ENCODE data around the gene MORC1.

Gene MORC1

DNA sequence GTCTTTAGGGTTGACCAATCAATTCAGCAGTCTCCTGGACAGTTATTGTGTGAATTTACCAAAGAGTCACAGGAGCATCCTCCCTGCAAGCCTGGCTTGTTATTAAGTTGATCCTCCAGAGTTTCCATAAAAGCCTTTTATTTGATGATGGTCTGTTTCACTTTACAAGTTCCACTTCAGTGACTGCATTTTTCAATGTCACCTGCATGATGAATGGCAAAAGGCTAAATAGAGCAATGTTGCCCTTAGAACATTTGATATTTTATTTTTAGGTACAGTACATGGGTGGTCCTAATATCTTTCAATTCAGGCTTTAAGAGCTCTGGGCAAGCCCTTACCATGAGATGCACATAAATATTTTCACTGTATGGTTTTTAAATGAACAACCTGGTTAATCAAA lies 186.9 kb downstream of the MORC1 start:
- Histone ChIP-seq H3K4me3 (ENCODE audit: control insufficient read depth in 1 of 7, extremely low read depth in 1 of 7, insufficient read depth in 4 of 7, low read depth in 2 of 7, low read length in 6 of 7) (no peak overlapping the region), H3K36me3 (ENCODE audit: control insufficient read depth in 4 of 4, insufficient read depth in 4 of 4, low read length in 3 of 4) (no peaks in the 10 kb centered on the region), H3K27me3 (replicated peaks in 2 of 5; ENCODE audit: control insufficient read depth in 4 of 5, insufficient read depth in 5 of 5, low read length in 4 of 5) (peaks cover 0 to 2% (median 0%) of the 10 kb centered on the region in 5 experiments), H3K4me1 (ENCODE audit: control extremely low read depth in 1 of 4, control insufficient read depth in 4 of 4, insufficient read depth in 4 of 4, low read length in 3 of 4) (no peaks in the 10 kb centered on the region), H3K27ac (ENCODE audit: insufficient read depth in 1 of 2, low read depth in 1 of 2, low read length in 2 of 2, poor library complexity in 1 of 2, severe bottlenecking in 2 of 2) (no peak overlapping the region), H3K9me3 (ENCODE audit: control extremely low read depth in 1 of 5, control insufficient read depth in 4 of 5, insufficient read depth in 2 of 5, low read depth in 1 of 5, low read length in 4 of 5) (peaks cover 0 to 6% (median 0%) of the 10 kb centered on the region in 5 experiments)
- ChIA-PET POLR2A (no interaction called here), CTCF (no interaction called here)
- no peak for DNase-seq

DNA sequence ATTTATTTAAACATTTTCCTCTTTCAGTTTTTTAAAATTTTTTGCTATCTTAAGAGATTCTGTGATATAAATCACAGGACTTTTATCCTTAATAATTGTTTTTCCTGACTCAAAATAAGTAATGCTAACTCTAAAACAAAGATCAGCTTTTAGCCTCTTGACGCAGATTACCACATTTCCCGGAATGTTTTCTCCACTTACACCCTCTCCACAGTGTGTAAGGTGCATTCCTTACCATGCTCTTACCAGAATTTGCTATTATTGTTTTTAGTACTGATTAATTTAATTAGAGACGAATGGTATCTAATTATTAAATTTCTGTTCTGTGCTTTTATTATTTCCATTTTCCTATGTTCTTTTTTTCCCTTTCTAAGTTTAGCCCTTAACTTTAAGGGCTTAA lies 199.1 kb downstream of the MORC1 start:
- CTCF ChIA-PET = interaction anchor here (1.9 kb wide), 1 partner anchor 430 kb away, joined by 4 read pairs; no protein-coding TSS in a partner anchor
- no peak overlapping the region for H3K27ac ChIP-seq (ENCODE audit: insufficient read depth in 1 of 2, low read depth in 1 of 2, low read length in 2 of 2, poor library complexity in 1 of 2, severe bottlenecking in 2 of 2)
- peaks cover 0 to 3% (median 2%) of the 10 kb centered on the region in 5 experiments for H3K27me3 ChIP-seq (replicated peaks in 2 of 5; ENCODE audit: control insufficient read depth in 4 of 5, insufficient read depth in 5 of 5, low read length in 4 of 5)
- DNase-seq = no peak
- H3K4me3 ChIP-seq (ENCODE audit: control insufficient read depth in 1 of 7, extremely low read depth in 1 of 7, insufficient read depth in 4 of 7, low read depth in 2 of 7, low read length in 6 of 7) = no peak overlapping the region
- POLR2A ChIA-PET = no interaction called here
- no peaks in the 10 kb centered on the region for H3K36me3 ChIP-seq (ENCODE audit: control insufficient read depth in 4 of 4, insufficient read depth in 4 of 4, low read length in 3 of 4)
- no CpG with 5 or more reads among the region's 3 CpGs for WGBS (ENCODE audit: insufficient coverage)
- no peaks in the 10 kb centered on the region for H3K9me3 ChIP-seq (ENCODE audit: control extremely low read depth in 1 of 5, control insufficient read depth in 4 of 5, insufficient read depth in 2 of 5, low read depth in 1 of 5, low read length in 4 of 5)
- H3K4me1 ChIP-seq (ENCODE audit: control extremely low read depth in 1 of 4, control insufficient read depth in 4 of 4, insufficient read depth in 4 of 4, low read length in 3 of 4) = no peaks in the 10 kb centered on the region

DNA sequence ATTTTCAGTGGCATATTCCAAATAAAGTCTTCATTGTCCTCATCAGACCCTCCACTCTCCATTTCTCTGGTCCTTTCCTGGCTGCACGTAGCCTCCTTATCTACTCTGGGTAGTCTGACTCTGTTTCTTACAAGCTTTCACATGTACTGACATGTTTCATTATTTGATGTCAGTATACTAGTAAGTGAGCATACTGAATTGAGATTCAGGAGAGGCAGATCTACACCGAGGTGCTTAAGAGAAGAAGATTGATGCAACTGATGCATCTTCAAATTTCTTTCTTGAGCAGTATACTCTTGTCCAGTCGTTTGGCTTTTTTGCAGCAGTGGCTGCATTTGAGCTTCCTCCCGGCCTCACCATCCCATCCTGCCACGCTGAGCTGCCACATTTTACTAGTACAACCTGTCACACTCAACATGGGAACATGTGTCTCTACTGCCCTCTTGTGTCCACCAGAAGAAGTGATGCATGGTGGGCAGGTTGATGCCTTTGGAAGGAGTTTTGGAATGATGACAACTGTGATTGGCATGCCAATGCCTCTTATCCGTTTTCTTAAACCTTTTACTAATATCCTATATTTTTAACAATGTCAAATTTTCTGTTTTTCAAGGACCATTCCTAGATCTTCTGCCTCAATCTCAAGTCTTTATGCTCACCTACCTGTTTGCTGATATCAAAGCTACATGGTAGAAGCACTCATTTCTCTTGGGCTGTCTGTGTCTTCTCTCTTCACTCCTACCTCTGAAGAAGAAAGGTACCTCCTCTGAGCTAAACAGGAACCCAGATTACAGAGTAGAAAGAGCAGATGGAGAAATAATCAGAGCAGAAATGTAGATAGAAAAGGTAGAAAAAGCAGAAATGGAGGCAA lies 202.9 kb downstream of the MORC1 start:
- no peaks in the 10 kb centered on the region for H3K9me3 ChIP-seq (ENCODE audit: control extremely low read depth in 1 of 5, control insufficient read depth in 4 of 5, insufficient read depth in 2 of 5, low read depth in 1 of 5, low read length in 4 of 5)
- 40% methylated on average over 3 of the region's 6 CpGs for WGBS (ENCODE audit: insufficient coverage)
- POLR2A ChIA-PET = no interaction called here

DNA sequence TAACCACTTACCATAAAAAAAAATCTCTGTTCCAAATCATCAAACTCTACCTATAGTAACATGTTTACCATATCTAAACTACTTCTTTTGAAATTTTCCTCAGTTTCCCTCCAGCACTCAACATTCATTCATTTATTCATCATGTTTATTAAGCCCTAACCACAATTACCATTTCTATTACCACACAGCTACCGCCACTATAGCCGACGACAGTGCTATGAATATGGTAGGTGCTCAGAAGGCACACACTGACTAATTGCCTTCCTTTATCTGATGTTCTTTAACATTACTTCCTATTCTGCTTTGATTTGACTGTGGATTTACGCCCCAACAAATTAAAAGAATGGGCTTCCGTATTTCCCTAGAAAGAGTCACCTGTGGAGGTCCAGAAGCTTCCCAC lies 208.1 kb downstream of the MORC1 start:
- ChIA-PET POLR2A (no interaction called here), CTCF (no interaction called here)
- Histone ChIP-seq H3K27me3 (replicated peaks in 2 of 5; ENCODE audit: control insufficient read depth in 4 of 5, insufficient read depth in 5 of 5, low read length in 4 of 5) (peaks cover 0 to 2% (median 0%) of the 10 kb centered on the region in 5 experiments), H3K36me3 (ENCODE audit: control insufficient read depth in 4 of 4, insufficient read depth in 4 of 4, low read length in 3 of 4) (no peaks in the 10 kb centered on the region), H3K4me3 (ENCODE audit: control insufficient read depth in 1 of 7, extremely low read depth in 1 of 7, insufficient read depth in 4 of 7, low read depth in 2 of 7, low read length in 6 of 7) (no peak overlapping the region), H3K9me3 (ENCODE audit: control extremely low read depth in 1 of 5, control insufficient read depth in 4 of 5, insufficient read depth in 2 of 5, low read depth in 1 of 5, low read length in 4 of 5) (no peaks in the 10 kb centered on the region), H3K27ac (ENCODE audit: insufficient read depth in 1 of 2, low read depth in 1 of 2, low read length in 2 of 2, poor library complexity in 1 of 2, severe bottlenecking in 2 of 2) (no peak overlapping the region), H3K4me1 (ENCODE audit: control extremely low read depth in 1 of 4, control insufficient read depth in 4 of 4, insufficient read depth in 4 of 4, low read length in 3 of 4) (no peaks in the 10 kb centered on the region)
- no peak for DNase-seq
- 89% methylated on average over 2 of the region's 5 CpGs for WGBS (ENCODE audit: insufficient coverage)

More for the DNA sequence above, 202.9 kb downstream of the MORC1 start:
- CTCF ChIA-PET = interaction anchor here (0.6 to 3.3 kb wide), 20 partner anchors 8 to 427 kb away, joined by 3 to 9 read pairs (median 4); no protein-coding TSS in a partner anchor
- Histone ChIP-seq H3K4me3 (ENCODE audit: control insufficient read depth in 1 of 7, extremely low read depth in 1 of 7, insufficient read depth in 4 of 7, low read depth in 2 of 7, low read length in 6 of 7) (no peak overlapping the region), H3K27me3 (replicated peaks in 2 of 5; ENCODE audit: control insufficient read depth in 4 of 5, insufficient read depth in 5 of 5, low read length in 4 of 5) (peaks cover 0 to 3% (median 2%) of the 10 kb centered on the region in 5 experiments), H3K36me3 (ENCODE audit: control insufficient read depth in 4 of 4, insufficient read depth in 4 of 4, low read length in 3 of 4) (no peaks in the 10 kb centered on the region), H3K4me1 (ENCODE audit: control extremely low read depth in 1 of 4, control insufficient read depth in 4 of 4, insufficient read depth in 4 of 4, low read length in 3 of 4) (no peaks in the 10 kb centered on the region), H3K27ac (ENCODE audit: insufficient read depth in 1 of 2, low read depth in 1 of 2, low read length in 2 of 2, poor library complexity in 1 of 2, severe bottlenecking in 2 of 2) (no peak overlapping the region)
- DNase-seq = peak; percentile 53 to 76 (median 73)
